H1 (cell line): ENCODE data around the gene FRS2. TPM values are rescaled to one million over a fixed set of nuclear protein-coding genes. Genes with fewer than 3 reads are reported as not detected.

Experiments used
- CTCF ChIA-PET: fragments of 300-600 bp; sonication (Branson Sonifier 250); formaldehyde crosslinking; loops from one replicate; lab custom pipeline; 2021; ENCODE audit not compliant: partially characterized antibody; lab: Charles Lee
- POLR2A ChIA-PET: fragments of 300-600 bp; sonication (Branson Sonifier 250); formaldehyde crosslinking; loops from one replicate; lab custom pipeline; 2021; ENCODE audit warnings: inconsistent platforms; ENCODE audit not compliant: partially characterized antibody; lab: Charles Lee
- DNase-seq, 2 experiments: peaks; one replicate each; pipeline versions ENCODE4 v3.0.0 to v3.0.0-alpha.2; 2010 to 2022; ENCODE audit warnings: low spot score in 2 of 2, low read depth in 1 of 2, mixed read lengths in 1 of 2
- FAIRE-seq: peaks from 2 replicates; lab custom pipeline; 2011; peaks lifted over from hg19 to GRCh38; lab: Jason Lieb, UNC
- H2AFZ ChIP-seq: 2 replicates; pipeline ENCODE4 v1.8.1; 2012; ENCODE audit warnings: low read length, inconsistent platforms
- H2AK5ac ChIP-seq: 2 replicates; pipeline ENCODE4 v1.6.1; 2013; ENCODE audit warnings: low read depth, low read length
- H2BK120ac ChIP-seq: replicated peaks from 2 replicates; pipeline ENCODE3; 2013; ENCODE audit warnings: low read depth, low read length, inconsistent platforms
- H2BK12ac ChIP-seq: 2 replicates; pipeline ENCODE4 v1.6.1; 2013; ENCODE audit warnings: low read depth, low read length
- H2BK15ac ChIP-seq: 2 replicates; pipeline ENCODE4 v1.6.1; 2013; ENCODE audit warnings: low read length
- H2BK20ac ChIP-seq: 2 replicates; pipeline ENCODE4 v1.6.1; 2013; ENCODE audit warnings: low read length
- H2BK5ac ChIP-seq: 2 replicates; pipeline ENCODE4 v1.6.1; 2013; ENCODE audit warnings: low read depth, low read length
- H3K14ac ChIP-seq: 2 replicates; pipeline ENCODE4 v1.6.1; 2013; ENCODE audit warnings: inconsistent platforms; ENCODE audit not compliant: insufficient read length
- H3K18ac ChIP-seq: 2 replicates; pipeline ENCODE4 v1.6.1; 2013; ENCODE audit warnings: low read length; ENCODE audit errors: extremely low read depth
- H3K23ac ChIP-seq: 2 replicates; pipeline ENCODE4 v1.6.1; 2013; ENCODE audit warnings: inconsistent platforms; ENCODE audit not compliant: insufficient read length
- H3K23me2 ChIP-seq: 2 replicates; pipeline ENCODE4 v1.6.1; 2013; ENCODE audit warnings: low read depth, low read length
- H3K27ac ChIP-seq: 2 replicates; pipeline ENCODE4 v1.6.1; 2011; ENCODE audit warnings: low read depth, low read length, inconsistent platforms
- H3K27me3 ChIP-seq, 4 experiments: replicated peaks in 1 of 4; 1 replicate in 1 of 4; 2 replicates in 3 of 4; pipeline versions ENCODE4 v1.6.1 to v1.8.1; 2011 to 2013; ENCODE audit warnings: low read length in 3 of 4, mild to moderate bottlenecking in 3 of 4, inconsistent platforms in 2 of 4, mixed read lengths in 2 of 4, moderate library complexity in 1 of 4; ENCODE audit not compliant: control insufficient read depth in 3 of 4, insufficient read depth in 3 of 4; ENCODE audit errors: extremely low read depth in 1 of 4
- H3K36me3 ChIP-seq, 4 experiments: 2 replicates each; pipeline versions ENCODE4 v1.6.1 to v1.8.1; 2011 to 2013; ENCODE audit warnings: mild to moderate bottlenecking in 4 of 4, low read length in 3 of 4, moderate library complexity in 2 of 4, control low read depth in 1 of 4, inconsistent platforms in 1 of 4; ENCODE audit not compliant: insufficient read depth in 4 of 4, control insufficient read depth in 2 of 4
- H3K4ac ChIP-seq: replicated peaks from 2 replicates; pipeline ENCODE3; 2013; ENCODE audit warnings: low read length, low read depth, mixed read lengths, inconsistent platforms; ENCODE audit not compliant: insufficient read length
- H3K4me1 ChIP-seq, 4 experiments: replicated peaks in 1 of 4; 1 replicate in 1 of 4; 2 replicates in 3 of 4; pipeline versions ENCODE4 v1.6.1 to v1.8.1; 2011 to 2013; ENCODE audit warnings: low read length in 3 of 4, inconsistent platforms in 2 of 4, mixed read lengths in 1 of 4; ENCODE audit not compliant: insufficient read depth in 4 of 4, control insufficient read depth in 3 of 4
- H3K4me2 ChIP-seq, 2 experiments: 2 replicates each; pipeline versions ENCODE4 v1.6.1 to v1.8.1; 2011 to 2013; ENCODE audit warnings: low read depth in 2 of 2, low read length in 2 of 2, control low read depth in 1 of 2, inconsistent platforms in 1 of 2, mild to moderate bottlenecking in 1 of 2; ENCODE audit not compliant: insufficient read depth in 1 of 2
- H3K4me3 ChIP-seq, 4 experiments: fragments of 200-600, 300-600 bp in 1 of 4; sonication (generic), shearing (Covaris generic), sonication (Bioruptor Twin) in 1 of 4; 2 replicates each; pipeline versions ENCODE4 v1.5.1 to v1.8.1; 2011 to 2016; ENCODE audit warnings: low read length in 4 of 4, low read depth in 3 of 4, control low read depth in 2 of 4, inconsistent platforms in 2 of 4, mild to moderate bottlenecking in 2 of 4, mixed read lengths in 1 of 4, moderate library complexity in 1 of 4; ENCODE audit not compliant: insufficient read depth in 2 of 4; ENCODE audit errors: extremely low read depth in 1 of 4
- H3K56ac ChIP-seq: replicated peaks from 2 replicates; pipeline ENCODE3; 2013; ENCODE audit warnings: low read depth, mild to moderate bottlenecking, mixed read lengths, low read length, inconsistent platforms; ENCODE audit not compliant: insufficient read length
- H3K79me1 ChIP-seq: 2 replicates; pipeline ENCODE4 v1.6.1; 2013; ENCODE audit warnings: low read depth, low read length, control low read depth
- H3K79me2 ChIP-seq, 2 experiments: 2 replicates each; pipeline versions ENCODE4 v1.6.1 to v1.8.1; 2012 to 2013; ENCODE audit warnings: low read length in 2 of 2, mild to moderate bottlenecking in 2 of 2, inconsistent platforms in 1 of 2; ENCODE audit not compliant: insufficient read depth in 2 of 2, control insufficient read depth in 1 of 2
- H3K9ac ChIP-seq, 4 experiments: replicated peaks in 1 of 4; 1 replicate in 1 of 4; 2 replicates in 3 of 4; pipeline versions ENCODE4 v1.6.1 to v1.8.1; 2011 to 2013; ENCODE audit warnings: low read depth in 3 of 4, low read length in 3 of 4, control low read depth in 2 of 4, mild to moderate bottlenecking in 2 of 4, moderate library complexity in 2 of 4, inconsistent platforms in 1 of 4; ENCODE audit errors: extremely low read depth in 1 of 4
- H3K9me3 ChIP-seq, 2 experiments: 2 replicates each; pipeline versions ENCODE4 v1.6.1 to v1.8.1; 2012 to 2013; ENCODE audit warnings: mild to moderate bottlenecking in 2 of 2, moderate library complexity in 2 of 2, control low read depth in 1 of 2, inconsistent platforms in 1 of 2, low read depth in 1 of 2, low read length in 1 of 2, mixed read lengths in 1 of 2; ENCODE audit not compliant: insufficient read depth in 2 of 2
- H4K20me1 ChIP-seq, 2 experiments: replicated peaks in 1 of 2; 2 replicates each; pipeline versions ENCODE3 to v1.8.1; 2011 to 2013; ENCODE audit warnings: inconsistent platforms in 2 of 2, low read length in 2 of 2, mild to moderate bottlenecking in 1 of 2; ENCODE audit not compliant: insufficient read depth in 2 of 2, control insufficient read depth in 1 of 2
- H4K5ac ChIP-seq: 2 replicates; pipeline ENCODE4 v1.6.1; 2013; ENCODE audit warnings: low read length, low read depth, mixed read lengths, inconsistent platforms; ENCODE audit not compliant: insufficient read length
- H4K8ac ChIP-seq: 2 replicates; pipeline ENCODE4 v1.8.0; 2013; ENCODE audit warnings: mild to moderate bottlenecking, moderate library complexity, low read length, inconsistent platforms; ENCODE audit not compliant: insufficient read depth; ENCODE audit errors: extremely low read depth
- H4K91ac ChIP-seq: replicated peaks from 2 replicates; pipeline ENCODE3; 2013; ENCODE audit warnings: low read length, mixed read lengths, inconsistent platforms; ENCODE audit not compliant: insufficient read length
- POLR2AphosphoS5 ChIP-seq: IDR thresholded peaks from 2 replicates; pipeline ENCODE4 v1.6.1; 2011; ENCODE audit warnings: low read depth, low read length
- RXRA ChIP-seq: IDR thresholded peaks from 2 replicates; pipeline ENCODE4 v1.6.1; 2011; ENCODE audit warnings: low read depth, mild to moderate bottlenecking, low read length, moderate library complexity; ENCODE audit not compliant: insufficient read depth
- WGBS, 2 experiments: shearing (Covaris generic) in 1 of 2; methylation state at CpG; one replicate each; pipeline versions ENCODE4 v1.1.6 to v1.1.7; 2013 to 2015; ENCODE audit warnings: low lambda C conversion rate in 2 of 2, mixed read lengths in 2 of 2, inconsistent platforms in 1 of 2, low coverage in 1 of 2, missing lambda C conversion rate in 1 of 2; ENCODE audit not compliant: insufficient replicate concordance in 2 of 2, insufficient coverage in 1 of 2, insufficient read length in 1 of 2; ENCODE audit errors: extremely low coverage in 1 of 2, missing lambda C conversion rate in 1 of 2; 5-methylcytosine and 5-hydroxymethylcytosine counted together
- polyA plus RNA-seq, 7 experiments: library from polyadenylated mRNA; depleted of rRNA in 3 of 7; stranded (reverse) in 5 of 7; unstranded in 2 of 7; fragments of >200 nt in 5 of 7; fragments of 200-250 nt in 2 of 7; gene quantifications; 1 replicate in 5 of 7; 2 replicates in 1 of 7; 4 replicates in 1 of 7; pipeline versions ENCODE4 v1.2.1 to v1.2.3, GENCODE V29; 2011 to 2013; ENCODE audit warnings: missing spikeins in 2 of 7, mixed read lengths in 2 of 7
- total RNA-seq: library from RNA; stranded (reverse); fragmentation: NEBNext Ultra II Directional; extraction: Animal tissue kit (Norgen Biotek cat#: 25700); gene quantifications from 2 replicates; pipeline ENCODE4 v1.2.1, GENCODE V29; 2021

Gene FRS2
- total and polyA plus RNA-seq, 2 of the 8 experiments (the other 6 are each of a cell fraction or from before 2014, with no cell fraction given): 10.3 to 35.8 TPM

DNA sequence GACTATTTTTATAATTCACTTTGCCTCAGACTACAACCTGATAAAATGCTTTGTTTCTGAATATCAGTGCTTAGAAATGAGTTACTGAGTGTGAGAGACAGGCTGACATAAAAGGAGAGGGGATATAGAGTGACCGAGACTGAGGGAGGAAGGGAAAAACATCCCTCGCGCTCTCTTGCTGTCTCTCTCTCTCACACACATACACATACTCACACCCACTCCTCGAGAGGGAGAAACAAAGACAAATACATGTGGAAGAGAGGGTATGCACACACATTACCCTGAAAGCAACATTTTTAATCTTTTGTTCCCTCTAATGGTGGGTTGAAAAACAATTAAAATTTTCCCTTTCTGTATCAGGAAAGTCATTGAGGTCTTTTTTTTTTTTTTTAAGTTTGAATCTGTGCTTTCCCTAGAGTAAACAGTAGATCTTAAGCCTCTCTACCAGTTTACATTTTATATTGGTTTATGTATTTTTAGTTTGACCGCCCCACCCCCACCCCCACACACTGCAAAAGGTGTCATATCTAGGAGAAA lies 45.3 kb downstream of the FRS2 start:
- Histone ChIP-seq H3K27ac (no peak overlapping the region), H2BK15ac (no peak overlapping the region), H3K9ac (no peak overlapping the region), H3K27me3 (no peaks in the 10 kb centered on the region), H3K4me1 (peaks cover 0 to 2% (median 0%) of the 10 kb centered on the region in 4 experiments; a peak in 1 of 7 replicates), H3K23ac (no peak overlapping the region), H3K36me3 (no peaks in the 10 kb centered on the region), H3K56ac (no peak overlapping the region), H3K4me2 (no peak overlapping the region), H2AFZ (no peak overlapping the region), H3K79me1 (peaks cover 2% of the 10 kb centered on the region; the same call in 1 of the 2 replicates), H4K20me1 (peaks cover 8% of the 10 kb centered on the region in 2 experiments), H3K9me3 (no peaks in the 10 kb centered on the region), H2BK120ac (no peak overlapping the region), H2BK20ac (no peak overlapping the region), H3K4me3 (no peak overlapping the region), H2AK5ac (no peak overlapping the region), H3K79me2 (peaks cover 6 to 97% of the 10 kb centered on the region in 2 experiments; a peak in 3 of 4 replicates), H2BK12ac (no peak overlapping the region), H4K8ac (no peak overlapping the region), H3K4ac (no peak overlapping the region), H2BK5ac (no peak overlapping the region), H4K5ac (no peak overlapping the region), H4K91ac (no peak overlapping the region), H3K14ac (no peak overlapping the region), H3K18ac (no peak overlapping the region), H3K23me2 (no peaks in the 10 kb centered on the region)
- WGBS, 2 experiments: 80% methylated on average over 5 of the region's 5 CpGs; no CpG with 5 or more reads in 1 of the 2 experiments
- CTCF ChIA-PET: interaction anchor here (0.6 to 1.8 kb wide), 4 partner anchors 20 to 618 kb away, joined by 3 to 7 read pairs (median 4); no protein-coding TSS in a partner anchor
- FAIRE-seq (no peak), DNase-seq (no peak)
- POLR2A ChIA-PET: interaction anchor here (1.2 kb wide), 1 partner anchor 17 kb away, joined by 3 read pairs; no protein-coding TSS in a partner anchor
- no peak for TF ChIP-seq RXRA
- no peak for TF ChIP-seq POLR2AphosphoS5
